HT-29 (cell line): ENCODE results near the gene NTM. TPM values are rescaled to one million over a fixed set of nuclear protein-coding genes. Genes with fewer than 3 reads are reported as not detected.

Experiments
- DNase-seq: peaks from one replicate; pipeline ENCODE4 v3.0.0-alpha.2; 2015; ENCODE audit warnings: low spot score
- total RNA-seq: library from RNA; depleted of rRNA; stranded (reverse); fragments of >200 nt; shearing (Covaris generic); gene quantifications from 2 replicates; pipeline ENCODE4 v1.2.3, GENCODE V29; 2014

NTM gene
- total RNA-seq, 1 experiment from 2014 or later: not detected

DNA sequence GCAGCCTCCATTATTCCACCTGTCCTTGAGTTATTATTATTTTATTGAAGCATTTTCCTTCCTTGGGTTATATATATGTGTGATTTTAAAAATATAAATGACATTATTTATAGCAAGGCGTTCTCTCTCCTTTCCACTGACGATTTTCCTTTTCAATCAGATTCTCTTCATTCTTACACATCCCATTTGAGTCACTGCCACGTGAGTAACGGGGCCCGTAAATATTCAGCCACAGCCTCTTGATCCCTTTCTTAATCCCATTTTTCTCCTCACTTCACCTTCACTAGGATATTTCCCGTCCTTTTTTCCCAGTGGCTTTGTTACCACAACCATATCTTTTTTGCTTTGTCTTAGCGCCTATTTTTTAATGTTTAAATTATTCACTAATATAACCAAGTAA is 396.2 kb downstream of the NTM start:
- no peak for DNase-seq

DNA sequence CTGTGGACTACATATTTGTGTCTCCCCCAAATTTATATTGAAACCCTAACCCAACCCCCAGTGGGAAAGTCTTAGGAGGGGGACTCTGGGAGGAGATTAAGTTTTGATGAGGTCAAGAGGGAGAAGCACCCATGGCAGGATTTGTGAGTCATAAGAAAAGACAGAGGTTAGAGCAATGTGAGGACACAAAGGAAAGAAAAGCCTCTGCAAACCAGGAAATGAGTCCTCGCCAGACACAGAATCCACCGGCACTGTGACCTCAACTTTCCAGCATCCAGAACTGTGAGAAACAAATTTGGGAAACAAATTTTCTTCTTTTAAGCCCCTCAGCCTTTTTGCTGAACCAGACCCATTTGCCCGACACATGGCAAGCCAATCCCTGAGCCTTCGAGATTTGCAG is 397.0 kb downstream of the NTM start:
- no peak for DNase-seq

DNA sequence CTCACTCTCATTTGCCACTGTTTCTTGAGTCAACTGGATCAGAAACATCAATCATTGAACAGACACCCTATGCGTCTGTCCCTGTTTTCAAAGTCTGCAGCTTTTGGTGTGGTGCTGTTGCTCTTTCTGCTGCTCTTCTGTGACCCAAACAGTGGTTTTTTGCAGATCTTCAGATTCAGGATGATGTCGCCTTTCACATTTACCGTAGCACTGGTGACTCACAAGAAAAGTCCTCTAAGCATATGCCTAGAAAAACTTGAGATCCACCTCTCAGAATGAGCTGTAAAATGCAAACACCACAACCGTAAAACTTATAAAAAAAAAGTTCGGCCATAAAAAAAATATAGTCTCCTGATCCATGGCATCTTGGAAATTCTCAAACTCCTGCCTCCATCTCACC is 400.4 kb downstream of the NTM start:
- no peak for DNase-seq

DNA sequence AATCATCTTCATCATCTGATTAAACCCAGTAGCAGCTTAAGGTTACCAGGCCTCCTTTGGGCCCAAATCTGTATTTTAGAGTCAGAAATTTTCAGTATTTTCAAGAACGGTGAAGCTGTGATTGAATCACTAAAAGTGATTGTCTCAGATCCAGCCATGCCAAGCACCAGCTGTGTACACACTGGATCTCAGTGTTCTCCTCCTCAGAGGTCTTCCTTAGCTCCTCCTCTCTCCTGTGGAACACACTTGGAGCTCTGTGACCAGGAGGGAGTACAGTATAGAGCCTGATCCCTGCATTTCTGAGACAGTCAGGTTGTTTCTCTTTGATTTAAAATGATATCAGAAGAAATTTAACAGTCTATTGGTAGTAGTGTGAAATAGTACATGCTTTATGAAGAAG is 401.1 kb downstream of the NTM start:
- DNase-seq: no peak

DNA sequence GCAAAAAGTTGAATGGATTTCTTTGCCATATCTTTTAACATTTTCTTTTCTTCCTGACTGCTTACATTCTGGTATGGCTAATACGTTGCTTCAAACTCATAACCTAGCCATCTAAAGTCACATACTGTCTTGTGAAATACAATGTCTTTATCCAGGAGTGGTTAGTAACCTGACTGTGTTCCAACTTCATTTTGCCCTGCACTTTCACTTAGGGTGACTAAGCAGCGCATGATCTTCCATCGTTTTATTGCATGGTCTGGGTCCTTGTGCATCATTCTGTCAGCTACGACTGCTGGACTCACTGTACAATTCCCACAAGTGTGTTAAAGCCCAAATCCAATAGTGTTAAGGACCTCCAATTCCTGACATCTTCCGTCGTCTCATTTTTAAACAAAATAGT is 403.2 kb downstream of the NTM start:
- DNase-seq: no peak

DNA sequence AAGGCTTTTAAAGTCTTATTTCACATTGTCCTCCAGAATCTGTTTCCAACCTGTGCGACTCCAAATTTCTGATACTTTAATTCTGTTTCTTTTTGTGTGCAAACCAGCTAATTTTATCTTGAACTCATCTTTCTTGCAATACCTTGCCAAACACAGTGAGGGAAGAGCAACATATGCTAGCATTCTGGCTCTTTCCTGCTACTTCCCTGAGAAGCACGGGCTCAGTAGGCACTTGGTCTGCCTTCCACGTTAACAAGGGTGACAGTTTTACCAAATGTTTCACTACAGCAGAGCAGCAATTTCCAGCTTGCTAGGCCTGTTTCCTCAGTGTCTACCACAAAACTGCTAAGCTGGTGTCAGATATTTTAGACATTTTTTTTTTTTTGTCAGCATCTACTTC is 405.8 kb downstream of the NTM start:
- DNase-seq: no peak

DNA sequence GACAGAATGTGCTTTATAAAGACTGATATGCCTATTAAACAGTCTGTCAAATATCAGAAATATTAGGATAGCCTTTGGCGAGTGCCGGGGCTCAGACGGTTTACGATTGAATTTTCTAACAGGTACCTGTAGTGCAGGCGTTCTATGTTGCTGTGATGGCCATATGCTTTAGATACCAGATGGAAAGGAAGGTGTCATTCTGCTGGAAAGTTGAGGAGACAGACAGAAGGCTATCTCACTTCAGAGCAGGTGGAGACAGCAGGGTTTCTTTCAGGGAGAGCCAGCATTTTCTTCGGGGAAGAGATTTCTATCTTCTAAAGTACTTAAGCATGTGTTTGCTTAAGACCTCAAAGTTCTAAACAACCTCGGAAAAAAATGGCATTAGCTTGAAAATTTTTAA is 415.4 kb downstream of the NTM start:
- DNase-seq: no peak

DNA sequence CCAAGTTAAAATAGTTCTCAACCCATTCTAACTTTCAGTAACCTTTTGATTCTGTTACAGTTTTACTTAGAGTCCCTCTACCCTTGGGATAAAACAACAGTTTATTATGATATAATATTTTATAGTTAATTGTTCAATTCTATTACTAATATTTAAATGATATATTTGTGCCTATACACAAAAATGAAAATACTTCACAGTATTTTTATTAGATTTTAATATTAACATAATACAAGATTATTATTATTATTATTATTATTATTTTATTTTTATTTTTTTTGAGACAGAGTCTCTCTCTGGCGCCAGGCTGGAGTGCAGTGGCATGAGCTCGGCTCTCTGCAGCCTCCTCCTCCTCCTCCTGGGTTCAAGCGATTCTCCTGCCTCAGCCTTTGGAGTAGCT is 416.7 kb downstream of the NTM start:
- no peak for DNase-seq

DNA sequence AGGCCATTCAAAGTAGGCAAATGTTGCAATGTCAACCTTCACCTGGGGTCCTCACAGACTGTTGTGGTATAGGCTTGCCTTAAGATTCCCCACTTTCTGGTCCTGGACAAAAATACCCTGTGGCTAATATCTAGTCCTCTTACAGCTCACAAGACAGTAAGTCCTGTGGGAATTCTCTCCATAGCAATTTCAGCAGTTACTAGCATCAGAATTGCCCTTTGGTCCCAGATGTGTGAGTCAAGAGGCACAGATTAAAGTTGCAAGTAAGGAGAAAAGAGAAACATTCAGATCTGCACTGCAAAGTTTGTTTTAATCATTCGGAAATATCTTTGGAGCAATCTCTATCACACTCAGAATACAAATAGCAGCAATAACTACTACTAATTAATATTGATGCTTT is 420.2 kb downstream of the NTM start:
- DNase-seq: no peak

DNA sequence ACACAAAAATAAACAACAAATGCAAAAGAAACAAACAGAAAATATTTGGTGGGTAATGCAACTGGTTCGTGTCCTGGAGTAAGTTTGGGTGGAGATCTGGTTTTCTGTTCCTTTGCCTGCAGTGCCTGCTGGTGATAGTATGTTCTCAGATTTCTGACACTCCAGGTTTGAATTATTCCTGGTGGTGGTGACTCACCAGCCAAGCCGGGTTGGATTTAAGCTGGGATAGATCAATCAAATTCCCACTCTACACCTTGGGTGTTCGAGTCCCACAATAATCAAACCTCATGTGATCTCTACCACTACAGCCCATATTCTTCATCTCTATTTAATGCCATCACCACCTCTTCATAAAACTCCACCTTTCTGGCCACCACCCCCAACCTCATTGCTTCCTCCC is 421.8 kb downstream of the NTM start:
- DNase-seq: no peak

DNA sequence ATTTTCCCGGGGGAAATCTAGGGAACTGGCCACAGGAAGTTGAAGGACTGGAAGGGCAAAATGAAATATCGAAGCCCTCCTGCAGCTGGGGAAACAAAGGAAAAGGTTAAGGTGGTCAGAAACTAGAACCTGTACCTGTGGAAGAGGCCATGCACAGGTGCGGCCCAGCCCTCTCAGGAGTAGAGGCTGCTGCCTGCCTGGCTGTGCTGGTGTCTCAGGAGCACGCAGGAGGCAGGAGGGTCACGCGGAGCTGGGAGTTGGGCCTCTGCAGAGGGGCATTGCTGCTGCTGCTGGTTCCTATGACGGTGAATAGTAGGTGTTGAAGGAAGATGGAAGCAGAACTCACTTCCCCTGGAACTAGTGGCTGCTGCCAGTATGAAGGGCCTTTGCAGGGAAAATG is 425.7 kb downstream of the NTM start:
- DNase-seq: no peak

DNA sequence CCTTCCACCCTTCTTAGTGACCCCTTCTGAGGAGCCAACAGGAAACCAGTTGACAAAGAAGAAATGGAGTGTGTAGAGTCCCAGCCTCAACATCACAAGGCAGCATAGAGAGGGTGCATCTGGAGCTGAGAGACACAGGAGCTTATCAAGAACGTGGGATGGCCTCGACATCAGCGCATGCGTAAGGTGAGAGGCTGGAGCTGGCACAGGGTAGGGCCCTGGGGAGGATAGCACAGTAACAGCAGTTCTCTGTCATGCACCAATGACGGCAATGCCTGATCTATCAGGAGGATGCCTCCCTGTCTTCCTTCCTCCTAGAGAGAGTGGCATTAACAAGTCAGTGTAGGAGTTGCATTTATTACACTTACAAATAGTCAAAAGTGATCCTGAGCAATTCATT is 426.1 kb downstream of the NTM start:
- no peak for DNase-seq

DNA sequence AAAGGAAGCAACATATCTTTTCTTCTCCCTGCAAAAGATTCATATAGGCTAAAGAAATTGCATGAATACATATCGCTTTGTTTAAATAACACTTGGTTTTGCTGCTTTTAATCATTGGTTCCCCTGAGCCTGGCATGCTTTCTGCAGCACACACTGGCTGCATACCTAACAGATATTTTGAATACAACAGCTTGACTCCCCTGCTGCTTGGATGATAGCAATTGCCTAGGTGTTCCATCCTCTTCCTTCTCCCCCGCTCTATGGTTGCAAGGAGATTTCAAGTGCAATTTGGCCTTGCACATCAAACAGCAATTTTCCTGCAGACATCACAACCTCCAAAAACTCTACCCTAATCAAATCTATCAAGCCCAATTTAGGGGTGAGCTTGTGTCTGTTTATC is 430.0 kb downstream of the NTM start:
- no peak for DNase-seq

DNA sequence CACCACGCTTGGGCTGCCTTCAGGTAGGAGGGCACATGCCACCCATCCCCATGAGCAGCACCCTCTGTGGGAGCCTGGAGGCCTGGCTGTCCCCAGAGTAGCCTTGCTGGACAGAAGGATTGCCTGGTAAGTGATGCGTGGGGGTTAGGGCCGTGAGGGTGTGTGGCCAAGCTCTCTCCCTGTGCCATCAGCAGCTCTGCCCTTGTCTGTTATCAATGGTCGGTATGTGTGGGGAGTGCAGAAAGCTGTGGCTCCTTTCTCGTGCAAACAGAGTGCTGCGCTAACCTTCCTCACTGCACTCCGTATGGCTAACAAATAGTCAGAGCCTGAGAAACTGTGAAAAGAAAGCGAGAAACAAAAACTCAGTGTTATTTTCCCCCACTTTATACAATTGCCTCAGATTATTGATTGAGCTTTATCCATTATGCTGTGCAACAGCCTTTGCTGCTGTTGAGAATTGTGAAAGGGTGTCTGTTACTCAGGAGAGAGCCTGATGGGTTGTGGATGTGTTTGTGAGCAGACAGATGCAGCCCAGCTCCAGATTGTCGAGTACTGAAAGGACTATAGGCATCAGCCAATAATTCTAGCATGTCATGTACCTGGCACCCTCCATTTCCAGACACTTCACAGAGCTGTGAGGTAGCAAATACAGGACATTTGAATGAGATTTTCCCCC is 432.2 kb downstream of the NTM start:
- DNase-seq: no peak

DNA sequence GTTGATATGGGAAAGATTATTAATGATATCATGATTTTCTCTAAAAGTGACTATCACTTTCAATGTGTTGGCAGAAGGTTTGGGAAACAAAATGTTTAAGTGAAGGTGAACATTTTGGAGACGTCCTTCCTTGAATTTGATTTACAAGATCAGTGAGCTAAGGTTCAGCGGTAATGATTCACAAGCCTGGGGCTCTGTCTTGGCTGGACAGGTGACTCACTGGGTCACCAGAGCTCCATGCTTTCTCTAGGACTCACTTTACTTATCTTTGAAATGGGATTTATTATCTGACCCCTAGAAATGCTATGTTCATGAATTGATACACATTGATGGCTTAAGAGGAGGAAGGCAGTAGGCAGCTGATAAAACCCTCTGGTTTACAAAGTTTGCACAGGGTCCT is 437.5 kb downstream of the NTM start:
- DNase-seq: no peak

DNA sequence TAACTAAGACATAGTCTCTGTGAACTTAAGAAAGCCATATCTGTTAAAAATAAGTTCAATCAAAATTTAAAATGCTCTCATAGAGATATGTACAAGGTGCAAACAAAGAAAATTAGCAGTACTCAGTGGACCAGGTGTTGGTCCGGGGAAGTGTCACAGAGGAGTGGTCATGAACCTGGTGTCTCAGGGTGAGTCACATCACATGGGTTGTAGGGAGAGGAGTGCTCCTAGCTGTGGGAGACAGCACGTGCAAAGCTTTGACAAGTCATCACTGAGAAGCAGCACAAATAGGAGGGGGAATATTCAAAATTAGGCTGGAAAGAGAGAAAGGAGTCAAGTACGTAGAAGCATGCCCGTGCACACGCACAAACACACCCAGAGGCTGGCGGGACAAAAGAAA is 438.1 kb downstream of the NTM start:
- no peak for DNase-seq

DNA sequence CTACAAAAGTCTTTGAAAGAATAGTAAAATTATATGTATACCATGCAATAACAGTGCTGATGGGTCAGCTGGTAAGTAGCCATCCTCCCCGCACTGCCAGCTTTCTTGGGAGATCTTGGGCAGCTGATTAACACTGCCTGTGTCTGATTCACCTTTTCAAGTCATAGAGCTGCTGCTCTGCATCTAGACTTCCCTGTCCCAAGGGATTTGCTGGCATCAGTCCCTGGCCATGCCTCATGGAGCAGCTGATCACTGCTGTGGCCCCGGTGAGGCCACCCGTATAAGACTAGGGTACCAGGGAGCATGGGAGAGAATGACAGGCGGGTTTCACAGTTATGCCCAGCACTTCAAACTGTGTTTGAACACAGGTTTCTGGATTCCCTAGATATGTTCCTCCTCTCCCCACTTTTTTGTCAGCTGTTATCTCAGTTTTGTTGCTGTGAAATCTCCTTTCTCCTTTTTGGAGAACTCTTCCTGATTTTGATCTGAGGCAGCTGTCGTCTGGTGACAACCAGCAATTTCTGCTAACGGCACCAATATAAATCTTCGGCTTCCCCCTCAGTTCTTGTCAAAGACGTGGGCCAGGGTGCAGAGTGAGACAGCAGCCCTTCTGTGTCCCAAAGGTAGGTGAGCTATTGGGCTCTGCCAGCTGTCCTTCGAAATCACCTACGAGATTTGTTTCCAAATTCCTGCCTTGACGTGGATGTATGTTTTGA is 438.9 kb downstream of the NTM start:
- DNase-seq: no peak

DNA sequence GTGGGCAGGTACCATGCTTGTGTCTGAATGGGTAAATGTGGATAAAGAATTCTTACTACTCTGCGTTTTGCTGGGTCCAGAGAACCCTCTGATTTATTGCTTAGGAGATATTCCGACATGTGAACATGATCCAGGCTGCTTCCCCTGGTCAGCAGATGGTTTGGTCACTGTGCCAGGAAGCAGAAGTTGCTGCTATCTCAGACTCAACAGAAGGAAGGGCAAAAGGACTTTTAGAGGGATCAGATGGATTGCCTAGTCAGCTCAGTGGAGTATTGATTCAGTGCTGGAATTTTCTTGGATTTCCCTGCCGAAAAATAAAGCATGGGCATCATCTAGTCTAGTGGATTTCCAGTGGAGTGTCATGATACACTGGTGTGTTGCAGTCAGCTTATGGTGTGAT is 440.1 kb downstream of the NTM start:
- no peak for DNase-seq

DNA sequence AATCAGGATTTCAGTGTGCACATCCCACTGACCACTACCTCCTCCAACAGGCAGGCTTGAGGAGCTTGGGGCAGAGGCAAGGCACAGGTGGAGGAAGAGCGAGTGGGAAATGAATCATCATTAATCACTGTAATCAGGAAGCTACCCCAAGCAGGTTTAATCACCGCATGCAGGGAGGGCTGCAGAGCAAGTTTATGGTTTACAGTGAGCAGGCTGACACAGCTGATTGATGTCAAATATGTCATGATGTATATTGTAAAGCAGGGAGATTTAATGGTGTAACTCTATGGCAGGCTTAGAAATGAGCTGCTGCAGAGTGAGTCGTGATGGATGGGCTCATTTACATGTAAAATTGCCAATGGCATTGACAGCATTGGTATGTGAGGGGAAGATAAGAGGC is 441.0 kb downstream of the NTM start:
- DNase-seq: no peak

DNA sequence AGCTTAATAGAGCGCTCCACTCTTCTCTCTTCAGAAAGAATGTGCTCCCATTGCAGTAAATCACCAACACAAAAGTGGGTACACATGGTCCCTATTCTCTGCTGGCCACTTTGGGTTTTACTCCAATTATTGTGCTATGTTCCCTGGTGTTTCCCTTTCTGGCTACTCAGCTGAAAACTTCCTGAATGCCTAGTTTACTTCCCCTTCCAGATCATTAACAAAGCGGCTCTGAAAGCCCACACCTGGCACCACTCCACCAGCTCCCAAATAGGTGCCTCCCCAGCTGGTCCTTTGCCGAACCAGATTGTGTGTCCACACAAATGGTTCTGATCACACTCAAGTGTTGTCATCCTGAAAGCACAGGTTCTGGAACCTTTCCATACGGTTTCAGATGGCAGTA is 443.7 kb downstream of the NTM start:
- DNase-seq: no peak

DNA sequence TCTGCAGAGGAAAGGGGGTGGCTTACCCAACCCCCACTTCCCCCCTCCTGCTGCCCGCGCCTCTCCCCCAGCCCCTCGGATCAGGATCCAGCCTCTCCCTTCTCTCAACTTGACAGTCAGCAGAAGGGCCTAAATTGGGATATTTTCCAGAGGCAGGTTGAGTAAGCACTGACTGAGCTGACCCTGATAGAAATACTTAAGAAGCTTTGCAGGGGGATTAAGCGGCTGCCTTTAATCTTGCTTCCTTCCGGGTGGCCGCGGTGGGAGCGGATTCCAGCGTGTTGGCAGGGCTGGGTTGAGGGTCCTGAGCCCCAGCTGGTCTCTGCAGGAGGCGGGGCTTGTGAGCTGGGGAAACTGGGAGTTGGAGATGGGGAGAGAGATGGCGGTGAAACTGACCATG is 445.2 kb downstream of the NTM start:
- no peak for DNase-seq

DNA sequence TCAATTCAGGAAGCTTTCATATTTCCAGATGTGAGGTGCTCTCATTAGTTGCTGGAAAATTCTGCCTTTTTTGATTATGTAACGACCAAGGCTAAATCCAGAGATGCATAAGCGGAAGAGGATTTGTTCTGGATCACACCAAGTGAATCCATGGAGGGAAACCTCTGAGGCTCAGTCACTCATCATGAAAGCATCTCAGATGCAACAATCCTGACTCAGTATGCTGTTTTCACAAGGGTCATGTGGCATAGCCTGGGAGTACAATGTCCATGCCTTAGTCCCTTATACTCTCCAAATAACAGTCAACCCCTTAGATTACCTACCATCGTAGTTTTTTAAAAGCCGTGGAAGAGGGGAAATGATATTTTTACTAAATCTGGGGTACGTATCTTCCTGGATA is 445.6 kb downstream of the NTM start:
- no peak for DNase-seq

DNA sequence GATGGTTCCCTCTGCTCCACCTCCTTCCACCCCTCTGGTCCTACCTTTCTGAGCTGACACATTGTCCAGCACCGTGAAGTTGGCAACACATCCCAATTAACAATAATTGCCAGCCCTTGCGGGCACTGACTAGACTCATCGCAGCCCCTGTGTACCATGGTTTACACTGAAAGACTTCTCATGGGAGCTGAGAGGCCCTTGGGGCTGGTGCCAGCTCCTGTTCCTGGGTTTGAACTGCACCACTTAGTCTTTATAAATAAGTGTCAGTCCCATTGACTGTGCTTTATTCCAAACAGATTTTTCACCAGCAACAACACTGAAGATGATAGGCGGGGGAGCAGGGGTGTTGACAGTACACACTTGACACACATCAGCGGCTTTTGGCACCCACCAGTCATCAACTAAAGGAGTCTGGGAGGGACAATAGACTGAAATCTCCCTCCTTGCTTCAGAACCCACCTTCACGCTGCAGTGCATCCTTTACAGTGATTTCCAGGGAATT is 447.3 kb downstream of the NTM start:
- no peak for DNase-seq

DNA sequence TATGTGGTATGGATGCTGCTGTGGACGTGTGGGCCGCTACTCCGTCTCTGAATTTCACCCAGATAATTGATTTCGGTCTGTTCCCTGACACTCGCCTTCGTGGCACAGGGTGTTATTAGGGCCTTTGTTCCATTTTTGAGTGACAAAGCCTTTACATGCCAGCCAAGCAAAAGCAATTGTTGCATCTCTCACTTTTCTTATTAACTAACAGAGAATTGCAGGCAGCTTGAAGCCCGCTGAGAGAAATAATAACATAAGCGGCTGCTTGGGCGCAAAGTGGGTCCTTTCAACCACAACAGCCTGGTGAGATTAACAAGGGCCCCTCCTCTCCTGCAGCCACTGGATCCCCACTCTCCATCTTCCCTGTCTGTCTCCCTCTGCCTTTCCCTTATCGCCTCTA is 449.4 kb downstream of the NTM start:
- DNase-seq: no peak
